Measurements from ENCODE around the gene CDC42.

CDC42 gene

GRCh38 chr1:22053861-22054770 is 1.6 kb downstream of the CDC42 start:
- POLR2A ChIA-PET: interaction anchor here (0.6 to 2.3 kb wide), 3 partner anchors 9 to 56 kb away, joined by 3 to 18 read pairs (median 5); no protein-coding TSS in a partner anchor
- DNase-seq (ENCODE audit: low read depth, low spot score): no peak
- H3K4me3 ChIP-seq (ENCODE audit: low read depth, low read length): peak overlapping the region; percentile 92
- TF ChIP-seq, protein P1, sequence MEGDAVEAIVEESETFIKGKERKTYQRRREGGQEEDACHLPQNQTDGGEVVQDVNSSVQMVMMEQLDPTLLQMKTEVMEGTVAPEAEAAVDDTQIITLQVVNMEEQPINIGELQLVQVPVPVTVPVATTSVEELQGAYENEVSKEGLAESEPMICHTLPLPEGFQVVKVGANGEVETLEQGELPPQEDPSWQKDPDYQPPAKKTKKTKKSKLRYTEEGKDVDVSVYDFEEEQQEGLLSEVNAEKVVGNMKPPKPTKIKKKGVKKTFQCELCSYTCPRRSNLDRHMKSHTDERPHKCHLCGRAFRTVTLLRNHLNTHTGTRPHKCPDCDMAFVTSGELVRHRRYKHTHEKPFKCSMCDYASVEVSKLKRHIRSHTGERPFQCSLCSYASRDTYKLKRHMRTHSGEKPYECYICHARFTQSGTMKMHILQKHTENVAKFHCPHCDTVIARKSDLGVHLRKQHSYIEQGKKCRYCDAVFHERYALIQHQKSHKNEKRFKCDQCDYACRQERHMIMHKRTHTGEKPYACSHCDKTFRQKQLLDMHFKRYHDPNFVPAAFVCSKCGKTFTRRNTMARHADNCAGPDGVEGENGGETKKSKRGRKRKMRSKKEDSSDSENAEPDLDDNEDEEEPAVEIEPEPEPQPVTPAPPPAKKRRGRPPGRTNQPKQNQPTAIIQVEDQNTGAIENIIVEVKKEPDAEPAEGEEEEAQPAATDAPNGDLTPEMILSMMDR (IDR thresholded peaks at IDR 0.05; ENCODE audit: insufficient read depth, low read length, missing control alignments): no peak
- CTCF ChIA-PET: interaction anchor here (0.8 to 1.1 kb wide), 3 partner anchors 37 to 56 kb away, joined by 3 read pairs; no protein-coding TSS in a partner anchor

- no peak overlapping the region for H3K4me3 ChIP-seq (ENCODE audit: low read depth, low read length)
- ChIA-PET POLR2A (no interaction called here), CTCF (interaction anchor here (0.7 to 1.1 kb wide), 2 partner anchors 31 to 35 kb away, joined by 3 read pairs; no protein-coding TSS in a partner anchor)
- no peak for DNase-seq (ENCODE audit: low read depth, low spot score)
- TF ChIP-seq, protein P1 (IDR thresholded peaks at IDR 0.05; ENCODE audit: insufficient read depth, low read length, missing control alignments): no peak
These were observed 3.0 kb downstream of the CDC42 start for GRCh38 chr1:22055463-22055862.

DNA sequence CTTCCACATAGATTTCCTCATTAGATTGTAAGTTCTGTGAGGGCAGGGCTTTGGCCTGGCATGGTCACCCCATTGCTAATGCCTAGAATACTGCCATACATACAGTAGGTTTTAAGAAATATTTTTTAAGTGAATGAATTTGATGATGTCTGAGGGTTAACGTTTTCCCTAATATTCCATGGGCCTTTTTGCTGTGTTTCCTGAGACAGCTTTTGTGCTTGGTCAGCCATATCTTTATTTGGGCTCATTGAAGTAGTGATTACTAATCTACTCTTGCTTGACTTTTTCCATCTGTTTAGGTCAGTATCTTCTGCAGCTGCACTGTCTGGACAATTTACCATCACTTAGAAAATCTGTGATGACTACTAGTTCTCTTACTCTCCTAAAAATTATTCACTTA is 3.5 kb downstream of the CDC42 start:
- TF ChIP-seq, protein P1 (IDR thresholded peaks at IDR 0.05; ENCODE audit: insufficient read depth, low read length, missing control alignments): no peak
- no peak for DNase-seq (ENCODE audit: low read depth, low spot score)
- no peak overlapping the region for H3K4me3 ChIP-seq (ENCODE audit: low read depth, low read length)
- ChIA-PET CTCF (no interaction called here), POLR2A (no interaction called here)

GRCh38 chr1:22056936-22057335 is 4.4 kb downstream of the CDC42 start:
- POLR2A ChIA-PET: no interaction called here
- DNase-seq (ENCODE audit: low read depth, low spot score): no peak
- TF ChIP-seq, protein P1 (IDR thresholded peaks at IDR 0.05; ENCODE audit: insufficient read depth, low read length, missing control alignments): no peak
- CTCF ChIA-PET: no interaction called here
- H3K4me3 ChIP-seq (ENCODE audit: low read depth, low read length): no peak overlapping the region

GRCh38 chr1:22057861-22058260 is 5.4 kb downstream of the CDC42 start:
- ChIA-PET POLR2A (no interaction called here), CTCF (interaction anchor here (1.3 kb wide), 1 partner anchor 22 kb away, joined by 3 read pairs; no protein-coding TSS in a partner anchor)
- no peak for DNase-seq (ENCODE audit: low read depth, low spot score)
- no peak overlapping the region for H3K4me3 ChIP-seq (ENCODE audit: low read depth, low read length)
- TF ChIP-seq, protein P1 (IDR thresholded peaks at IDR 0.05; ENCODE audit: insufficient read depth, low read length, missing control alignments): no peak

- POLR2A ChIA-PET: no interaction called here
- CTCF ChIA-PET: interaction anchor here (0.6 kb wide), 1 partner anchor 10 kb away, joined by 3 read pairs; no protein-coding TSS in a partner anchor
- TF ChIP-seq, protein P1 (IDR thresholded peaks at IDR 0.05; ENCODE audit: insufficient read depth, low read length, missing control alignments): no peak
These were observed 12.4 kb downstream of the CDC42 start for GRCh38 chr1:22064751-22065402.

More at GRCh38 chr1:22064751-22065402, 12.4 kb downstream of the CDC42 start:
- DNase-seq (ENCODE audit: low read depth, low spot score): no peak
- H3K4me3 ChIP-seq (ENCODE audit: low read depth, low read length): no peak overlapping the region

All from AG04449 (cell line).